ENCODE data around the gene TNS4. TPM values are rescaled to one million over a fixed set of nuclear protein-coding genes. Genes with fewer than 3 reads are reported as not detected.

The TNS4 gene
- total and polyA plus RNA-seq, 2 of the 4 experiments (the other 2 are of a cell fraction): not detected

GRCh38 chr17:40485851-40486521 is 15.4 kb downstream of the TNS4 start:
- Histone ChIP-seq H3K4me2 (ENCODE audit: low read depth, low read length) (peak overlapping the region; percentile 73), H3K14ac (replicated peaks; ENCODE audit: low read depth, low read length) (peak overlapping the region; percentile 96), H2AK5ac (ENCODE audit: low read depth, low read length) (peak overlapping the region; percentile 97), H3K23ac (ENCODE audit: low read depth, low read length) (peak overlapping the region; percentile 98), H2BK5ac (ENCODE audit: low read depth, low read length, poor library complexity, severe bottlenecking) (peak overlapping the region; percentile 99), H4K91ac (ENCODE audit: insufficient read depth, low read depth, low read length) (peak overlapping the region; percentile 100), H3K4me1 (ENCODE audit: control insufficient read depth, insufficient read depth, low read length) (peaks cover 47% of the 10 kb centered on the region), H4K5ac (ENCODE audit: low read depth, low read length) (peak overlapping the region; percentile 97), H2AK9ac (replicated peaks; ENCODE audit: low read depth, low read length, poor library complexity) (peak overlapping the region; percentile 94), H3K27me3 (ENCODE audit: control insufficient read depth, insufficient read depth, low read length) (no peaks in the 10 kb centered on the region), H3K4ac (ENCODE audit: low read depth, low read length) (peak overlapping the region; percentile 99), H3K27ac (ENCODE audit: insufficient read depth, low read length) (peak overlapping the region; percentile 89), H2BK20ac (ENCODE audit: low read depth, low read length) (peak overlapping the region; percentile 100), H3K79me1 (ENCODE audit: low read depth in 1 of 2, low read length in 2 of 2) (peaks cover 0 to 25% of the 10 kb centered on the region in 2 experiments; a peak in 3 of 4 replicates), H4K8ac (ENCODE audit: low read depth in 2 of 2, low read length in 2 of 2) (peak overlapping the region; percentile 90 to 98), H4K20me1 (ENCODE audit: insufficient read depth, low read length) (no peaks in the 10 kb centered on the region), H2BK120ac (ENCODE audit: low read depth, low read length) (peak overlapping the region; percentile 100), H3K36me3 (ENCODE audit: control insufficient read depth, insufficient read depth, low read length) (no peaks in the 10 kb centered on the region), H2BK15ac (ENCODE audit: low read depth, low read length) (peak overlapping the region; percentile 96), H3K56ac (ENCODE audit: extremely low read depth, insufficient read depth, low read length) (peak overlapping the region; percentile 97), H3K4me3 (ENCODE audit: insufficient read depth, low read depth, low read length) (no peak overlapping the region), H2AFZ (replicated peaks; ENCODE audit: low read length, poor library complexity) (peak overlapping the region; percentile 87), H3K9ac (ENCODE audit: low read depth, low read length) (peak overlapping the region; percentile 76), H3K9me3 (ENCODE audit: control insufficient read depth, insufficient read depth, low read length) (no peaks in the 10 kb centered on the region), H3K9me1 (ENCODE audit: insufficient read depth, low read length) (peaks cover 48% of the 10 kb centered on the region), H3K18ac (ENCODE audit: low read depth, low read length) (peak overlapping the region; percentile 98)
- WGBS, 2 experiments (ENCODE audit: extremely low coverage in 2 of 2, insufficient read length in 1 of 2): 0% methylated on average over 3 of the region's 17 CpGs; no CpG with 5 or more reads in 1 of the 2 experiments
- BruUV-seq (replicated peaks): no TSS peak
- in situ Hi-C loops (cut with MboI; ENCODE audit: low sequenced_read_pairs): no loop called here
- POLR2A ChIA-PET (ENCODE audit: unreplicated experiment): interaction anchor here (0.5 to 1.6 kb wide), 7 partner anchors 11 to 120 kb away, joined by 3 to 6 read pairs (median 3); no protein-coding TSS in a partner anchor
- CTCF ChIA-PET: interaction anchor here (0.6 to 1.2 kb wide), 2 partner anchors 10 to 45 kb away, joined by 4 to 5 read pairs; no protein-coding TSS in a partner anchor
- ATAC-seq (ENCODE audit: low read depth) (peak; percentile 86), DNase-seq (peak; percentile 100)
- dilution Hi-C loops (cut with HindIII; ENCODE audit: low sequenced_read_pairs, unreplicated experiment): no loop called here
- intact Hi-C loops (cut with micrococcal nuclease): loop anchor here (1.0 kb wide), 2 partner anchors 13 to 35 kb away; no protein-coding TSS in a partner anchor
- TF ChIP-seq SMC3 (IDR thresholded peaks at IDR 0.05; ENCODE audit: low read depth, low read length): no peak; the same call in 1 of the 2 replicates
- no peak; the same call in 1 of the 2 replicates for TF ChIP-seq MAFK (IDR thresholded peaks at IDR 0.05; ENCODE audit: low read depth, low read length)
- TF ChIP-seq RFX5 (IDR thresholded peaks at IDR 0.05; ENCODE audit: low read depth, low read length): no peak
- peak; percentile 95 for TF ChIP-seq CEBPB (IDR thresholded peaks at IDR 0.05; ENCODE audit: low read depth, low read length)
- no peak; the same call in none of the 2 replicates for TF ChIP-seq RAD21 (IDR thresholded peaks at IDR 0.05; ENCODE audit: low read length)
- peak; percentile 79 for TF ChIP-seq MAZ (IDR thresholded peaks at IDR 0.05; ENCODE audit: borderline replicate concordance, low read depth, low read length)
- TF ChIP-seq, protein P1, sequence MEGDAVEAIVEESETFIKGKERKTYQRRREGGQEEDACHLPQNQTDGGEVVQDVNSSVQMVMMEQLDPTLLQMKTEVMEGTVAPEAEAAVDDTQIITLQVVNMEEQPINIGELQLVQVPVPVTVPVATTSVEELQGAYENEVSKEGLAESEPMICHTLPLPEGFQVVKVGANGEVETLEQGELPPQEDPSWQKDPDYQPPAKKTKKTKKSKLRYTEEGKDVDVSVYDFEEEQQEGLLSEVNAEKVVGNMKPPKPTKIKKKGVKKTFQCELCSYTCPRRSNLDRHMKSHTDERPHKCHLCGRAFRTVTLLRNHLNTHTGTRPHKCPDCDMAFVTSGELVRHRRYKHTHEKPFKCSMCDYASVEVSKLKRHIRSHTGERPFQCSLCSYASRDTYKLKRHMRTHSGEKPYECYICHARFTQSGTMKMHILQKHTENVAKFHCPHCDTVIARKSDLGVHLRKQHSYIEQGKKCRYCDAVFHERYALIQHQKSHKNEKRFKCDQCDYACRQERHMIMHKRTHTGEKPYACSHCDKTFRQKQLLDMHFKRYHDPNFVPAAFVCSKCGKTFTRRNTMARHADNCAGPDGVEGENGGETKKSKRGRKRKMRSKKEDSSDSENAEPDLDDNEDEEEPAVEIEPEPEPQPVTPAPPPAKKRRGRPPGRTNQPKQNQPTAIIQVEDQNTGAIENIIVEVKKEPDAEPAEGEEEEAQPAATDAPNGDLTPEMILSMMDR (conservative IDR thresholded peaks at IDR 0.05; ENCODE audit: low read depth, low read length): no peak
- peak; percentile 82; the same call in 1 of the 2 replicates for TF ChIP-seq POLR2A (IDR thresholded peaks at IDR 0.05; ENCODE audit: low read depth, low read length)
- TF ChIP-seq FOS (IDR thresholded peaks at IDR 0.05; ENCODE audit: low read depth, low read length): peak; percentile 93
- no peak for TF ChIP-seq RCOR1 (IDR thresholded peaks at IDR 0.05; ENCODE audit: insufficient replicate concordance, low read length)
- peak; percentile 89 for TF ChIP-seq MXI1 (IDR thresholded peaks at IDR 0.05; ENCODE audit: borderline replicate concordance, low read depth, low read length)
